ENCODE data around the gene PSME3.
"Not testable (repeated sequence)": the region's sequence is repeated elsewhere in the genome, so short reads cannot be mapped to it uniquely, and the experiment has no call there.

The PSME3 gene

GRCh38 chr17:42852351-42852750, 19.2 kb downstream of the PSME3 start:
- no peak overlapping the region for H3K4me3 ChIP-seq (ENCODE audit: low read depth, low read length)
- DNase-seq (ENCODE audit: low read depth) = no peak
- no peak for TF ChIP-seq CTCF (IDR thresholded peaks at IDR 0.05; ENCODE audit: low read depth, low read length)

- DNase-seq (ENCODE audit: low read depth) = no peak
These were observed 19.8 kb downstream of the PSME3 start for GRCh38 chr17:42853004-42853403.

GRCh38 chr17:42853597-42853967, 20.4 kb downstream of the PSME3 start:
- no peak overlapping the region for H3K4me3 ChIP-seq (ENCODE audit: low read depth, low read length)
- TF ChIP-seq CTCF (IDR thresholded peaks at IDR 0.05; ENCODE audit: low read depth, low read length) = no peak
- TF ChIP-seq POLR2A (IDR thresholded peaks at IDR 0.05; ENCODE audit: extremely low read depth, insufficient read length) = no peak
- no peak for TF ChIP-seq MYC (IDR thresholded peaks at IDR 0.05; ENCODE audit: low read depth, low read length)
- TF ChIP-seq MAX (IDR thresholded peaks at IDR 0.05; ENCODE audit: low read depth, low read length) = no peak
- DNase-seq (ENCODE audit: low read depth) = no peak

More at GRCh38 chr17:42853004-42853403, 19.8 kb downstream of the PSME3 start:
- TF ChIP-seq MAX (IDR thresholded peaks at IDR 0.05; ENCODE audit: low read depth, low read length) (no peak), CTCF (IDR thresholded peaks at IDR 0.05; ENCODE audit: low read depth, low read length) (no peak), MYC (IDR thresholded peaks at IDR 0.05; ENCODE audit: low read depth, low read length) (no peak), POLR2A (IDR thresholded peaks at IDR 0.05; ENCODE audit: extremely low read depth, insufficient read length) (no peak)
- H3K4me3 ChIP-seq (ENCODE audit: low read depth, low read length) = no peak overlapping the region

GRCh38 chr17:42853968-42854790, 21.0 kb downstream of the PSME3 start:
- no peak overlapping the region for H3K4me3 ChIP-seq (ENCODE audit: low read depth, low read length)
- TF ChIP-seq MAX (IDR thresholded peaks at IDR 0.05; ENCODE audit: low read depth, low read length) (no peak), MYC (IDR thresholded peaks at IDR 0.05; ENCODE audit: low read depth, low read length) (no peak), POLR2A (IDR thresholded peaks at IDR 0.05; ENCODE audit: extremely low read depth, insufficient read length) (no peak), CTCF (IDR thresholded peaks at IDR 0.05; ENCODE audit: low read depth, low read length) (no peak)
- no peak for DNase-seq (ENCODE audit: low read depth)

- no peak for DNase-seq (ENCODE audit: low read depth)
- no peak overlapping the region for H3K4me3 ChIP-seq (ENCODE audit: low read depth, low read length)
- no peak for TF ChIP-seq CTCF (IDR thresholded peaks at IDR 0.05; ENCODE audit: low read depth, low read length)
- no peak for TF ChIP-seq MYC (IDR thresholded peaks at IDR 0.05; ENCODE audit: low read depth, low read length)
- TF ChIP-seq POLR2A (IDR thresholded peaks at IDR 0.05; ENCODE audit: extremely low read depth, insufficient read length) = no peak
- no peak for TF ChIP-seq MAX (IDR thresholded peaks at IDR 0.05; ENCODE audit: low read depth, low read length)
These were observed 21.9 kb downstream of the PSME3 start for GRCh38 chr17:42855048-42855596.

- not testable (repeated sequence) for DNase-seq (ENCODE audit: low read depth); H3K4me3 ChIP-seq (ENCODE audit: low read depth, low read length)
These were observed 22.9 kb downstream of the PSME3 start for GRCh38 chr17:42856093-42856492.

GRCh38 chr17:42856516-42856915, 23.3 kb downstream of the PSME3 start:
- not testable (repeated sequence) for H3K4me3 ChIP-seq (ENCODE audit: low read depth, low read length); DNase-seq (ENCODE audit: low read depth)
